ENCODE data around the gene DLGAP4.

The DLGAP4 gene

GRCh38 chr20:36340593-36340990 lies 34.5 kb downstream of the DLGAP4 start:
- H3K4me3 ChIP-seq (IDR thresholded peaks at IDR 0.05; ENCODE audit: insufficient read depth, low read depth, low read length) = no peak overlapping the region
- no peaks in the 10 kb centered on the region for H4K20me1 ChIP-seq (ENCODE audit: insufficient read depth)
- peaks cover 85% of the 10 kb centered on the region for H3K27me3 ChIP-seq (ENCODE audit: insufficient read depth, low read depth)
- no peak overlapping the region for H2AFZ ChIP-seq (ENCODE audit: low read depth)
- H3K4me2 ChIP-seq = no peak overlapping the region
- no peaks in the 10 kb centered on the region for H3K36me3 ChIP-seq (ENCODE audit: insufficient read depth)
- no peak overlapping the region for H3K9ac ChIP-seq
- TF ChIP-seq CTCF (conservative IDR thresholded peaks at IDR 0.05; ENCODE audit: low read depth, low read length) = no peak
- no peaks in the 10 kb centered on the region for H3K79me2 ChIP-seq (ENCODE audit: insufficient read depth, low read depth)
- no peaks in the 10 kb centered on the region for H3K4me1 ChIP-seq (ENCODE audit: low read depth, poor library complexity, severe bottlenecking)
- H3K27ac ChIP-seq = no peak overlapping the region

GRCh38 chr20:36341331-36342020 lies 35.3 kb downstream of the DLGAP4 start:
- Histone ChIP-seq H3K4me1 (ENCODE audit: low read depth, poor library complexity, severe bottlenecking) (no peaks in the 10 kb centered on the region), H4K20me1 (ENCODE audit: insufficient read depth) (no peaks in the 10 kb centered on the region), H3K27me3 (ENCODE audit: insufficient read depth, low read depth) (peaks cover 83% of the 10 kb centered on the region), H3K4me2 (no peak overlapping the region), H3K9ac (no peak overlapping the region), H2AFZ (ENCODE audit: low read depth) (no peak overlapping the region), H3K36me3 (ENCODE audit: insufficient read depth) (no peaks in the 10 kb centered on the region), H3K27ac (no peak overlapping the region), H3K79me2 (ENCODE audit: insufficient read depth, low read depth) (no peaks in the 10 kb centered on the region), H3K4me3 (IDR thresholded peaks at IDR 0.05; ENCODE audit: insufficient read depth, low read depth, low read length) (no peak overlapping the region)
- TF ChIP-seq CTCF (conservative IDR thresholded peaks at IDR 0.05; ENCODE audit: low read depth, low read length) = no peak

- H4K20me1 ChIP-seq (ENCODE audit: insufficient read depth) = no peaks in the 10 kb centered on the region
- no peak overlapping the region for H3K4me2 ChIP-seq
- H3K79me2 ChIP-seq (ENCODE audit: insufficient read depth, low read depth) = no peaks in the 10 kb centered on the region
- H3K27me3 ChIP-seq (ENCODE audit: insufficient read depth, low read depth) = peaks cover 84% of the 10 kb centered on the region
- no peaks in the 10 kb centered on the region for H3K36me3 ChIP-seq (ENCODE audit: insufficient read depth)
- TF ChIP-seq CTCF (conservative IDR thresholded peaks at IDR 0.05; ENCODE audit: low read depth, low read length) = no peak
- H3K4me1 ChIP-seq (ENCODE audit: low read depth, poor library complexity, severe bottlenecking) = no peaks in the 10 kb centered on the region
- no peak overlapping the region for H3K9ac ChIP-seq
- no peak overlapping the region for H3K27ac ChIP-seq
- no peak overlapping the region for H2AFZ ChIP-seq (ENCODE audit: low read depth)
- no peak overlapping the region for H3K4me3 ChIP-seq (IDR thresholded peaks at IDR 0.05; ENCODE audit: insufficient read depth, low read depth, low read length)
Observed at GRCh38 chr20:36342331-36343120, 36.4 kb downstream of the DLGAP4 start.

- no peaks in the 10 kb centered on the region for H3K4me1 ChIP-seq (ENCODE audit: low read depth, poor library complexity, severe bottlenecking)
- H3K4me3 ChIP-seq (IDR thresholded peaks at IDR 0.05; ENCODE audit: insufficient read depth, low read depth, low read length) = no peak overlapping the region
- TF ChIP-seq CTCF (conservative IDR thresholded peaks at IDR 0.05; ENCODE audit: low read depth, low read length) = no peak
- no peak overlapping the region for H3K4me2 ChIP-seq
- no peaks in the 10 kb centered on the region for H3K36me3 ChIP-seq (ENCODE audit: insufficient read depth)
- no peak overlapping the region for H2AFZ ChIP-seq (ENCODE audit: low read depth)
- H3K27ac ChIP-seq = no peak overlapping the region
- no peaks in the 10 kb centered on the region for H3K79me2 ChIP-seq (ENCODE audit: insufficient read depth, low read depth)
- peaks cover 84% of the 10 kb centered on the region for H3K27me3 ChIP-seq (ENCODE audit: insufficient read depth, low read depth)
- H4K20me1 ChIP-seq (ENCODE audit: insufficient read depth) = no peaks in the 10 kb centered on the region
- H3K9ac ChIP-seq = no peak overlapping the region
Observed at GRCh38 chr20:36343641-36344040, 37.5 kb downstream of the DLGAP4 start.
